Measurements from ENCODE around the gene TET3. TPM values are rescaled to one million over a fixed set of nuclear protein-coding genes. Genes with fewer than 3 reads are reported as not detected.
"Not testable (repeated sequence)": the region's sequence is repeated elsewhere in the genome, so short reads cannot be mapped to it uniquely, and the experiment has no call there.

TET3 gene
- total RNA-seq, 1 donor from 2014 or later: 6.2 TPM

DNA sequence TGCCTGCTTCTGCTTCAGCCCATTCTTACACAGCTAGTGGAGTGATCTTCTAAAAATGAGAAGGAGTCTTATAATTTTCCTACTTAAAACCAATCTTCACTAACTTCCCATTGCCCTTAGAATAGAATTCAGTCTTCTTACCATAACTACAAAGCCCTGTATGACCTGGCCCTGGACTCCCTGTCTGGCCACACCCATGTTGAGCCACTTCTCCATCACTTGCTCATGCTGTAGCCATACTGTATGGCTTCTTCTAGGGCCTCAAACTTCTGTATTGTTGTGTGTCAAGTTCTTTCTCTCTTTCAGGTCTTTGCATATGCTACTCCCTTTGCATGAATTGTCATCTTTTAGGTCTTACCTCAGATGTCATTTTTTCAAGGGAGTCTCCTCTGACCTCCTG lies 46.8 kb upstream of the TET3 start:
- TF ChIP-seq, protein P1, sequence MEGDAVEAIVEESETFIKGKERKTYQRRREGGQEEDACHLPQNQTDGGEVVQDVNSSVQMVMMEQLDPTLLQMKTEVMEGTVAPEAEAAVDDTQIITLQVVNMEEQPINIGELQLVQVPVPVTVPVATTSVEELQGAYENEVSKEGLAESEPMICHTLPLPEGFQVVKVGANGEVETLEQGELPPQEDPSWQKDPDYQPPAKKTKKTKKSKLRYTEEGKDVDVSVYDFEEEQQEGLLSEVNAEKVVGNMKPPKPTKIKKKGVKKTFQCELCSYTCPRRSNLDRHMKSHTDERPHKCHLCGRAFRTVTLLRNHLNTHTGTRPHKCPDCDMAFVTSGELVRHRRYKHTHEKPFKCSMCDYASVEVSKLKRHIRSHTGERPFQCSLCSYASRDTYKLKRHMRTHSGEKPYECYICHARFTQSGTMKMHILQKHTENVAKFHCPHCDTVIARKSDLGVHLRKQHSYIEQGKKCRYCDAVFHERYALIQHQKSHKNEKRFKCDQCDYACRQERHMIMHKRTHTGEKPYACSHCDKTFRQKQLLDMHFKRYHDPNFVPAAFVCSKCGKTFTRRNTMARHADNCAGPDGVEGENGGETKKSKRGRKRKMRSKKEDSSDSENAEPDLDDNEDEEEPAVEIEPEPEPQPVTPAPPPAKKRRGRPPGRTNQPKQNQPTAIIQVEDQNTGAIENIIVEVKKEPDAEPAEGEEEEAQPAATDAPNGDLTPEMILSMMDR (IDR thresholded peaks at IDR 0.05): no peak
- no peak for TF ChIP-seq EZH2 (IDR thresholded peaks at IDR 0.05)
- no peak for TF ChIP-seq EZH2phosphoT487 (IDR thresholded peaks at IDR 0.05)
- Histone ChIP-seq H3K4me3 (no peak overlapping the region), H3K4me1 (no peaks in the 10 kb centered on the region), H3K27me3 (no peaks in the 10 kb centered on the region), H3F3A (ENCODE audit: low read depth) (no peaks in the 10 kb centered on the region), H3K27ac (no peak overlapping the region), H4K20me1 (ENCODE audit: low read depth) (peaks cover 90% of the 10 kb centered on the region), H2AFZ (replicated peaks) (no peak overlapping the region), H3K9ac (no peak overlapping the region), H3K79me2 (ENCODE audit: low read depth) (peaks cover 99% of the 10 kb centered on the region), H3K4me2 (no peak overlapping the region), H3K36me3 (no peaks in the 10 kb centered on the region), H3K9me3 (ENCODE audit: low read depth) (no peaks in the 10 kb centered on the region)
- Mint-ChIP-seq H3K27me3 (ENCODE audit: insufficient read depth, low read depth) (no peaks in the 10 kb centered on the region), H3K36me3 (peaks cover 15% of the 10 kb centered on the region), H3K4me1 (no peaks in the 10 kb centered on the region), H3K27ac (no peak overlapping the region), H3K4me3 (no peak overlapping the region), H3K9me3 (no peaks in the 10 kb centered on the region)
- DNase-seq (ENCODE audit: low spot score): no peak

DNA sequence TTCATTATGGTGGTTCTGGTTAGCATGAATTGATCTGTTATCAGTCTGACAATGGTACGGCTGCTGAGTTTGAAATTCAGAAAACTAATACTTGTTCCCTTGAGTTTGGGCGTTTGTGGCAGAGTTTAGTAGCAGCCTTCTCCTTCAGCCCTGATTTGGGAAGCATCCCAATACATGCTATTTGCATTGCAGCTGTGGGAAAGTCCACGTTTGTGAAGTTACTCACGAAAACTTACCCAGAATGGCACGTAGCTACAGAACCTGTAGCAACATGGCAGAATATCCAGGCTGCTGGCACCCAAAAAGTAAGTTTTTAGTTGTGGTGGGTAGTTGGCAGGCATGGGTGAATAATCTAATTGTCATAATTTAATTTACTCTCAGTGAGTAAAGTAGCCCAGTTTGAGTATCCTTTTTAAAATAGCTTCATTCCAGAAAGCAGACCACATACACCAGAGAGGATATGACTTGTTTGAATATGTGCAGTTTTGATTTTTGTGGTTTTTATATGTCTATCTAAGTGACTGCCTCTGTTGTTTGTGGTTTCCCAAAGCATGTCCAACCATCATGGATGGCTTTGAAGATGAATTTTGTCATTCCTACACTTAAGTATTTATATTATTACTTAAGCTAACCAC lies 45.9 kb upstream of the TET3 start:
- Histone ChIP-seq H3K9me3 (ENCODE audit: low read depth) (no peaks in the 10 kb centered on the region), H3F3A (ENCODE audit: low read depth) (no peaks in the 10 kb centered on the region), H3K4me2 (no peak overlapping the region), H4K20me1 (ENCODE audit: low read depth) (peaks cover 90% of the 10 kb centered on the region), H3K27me3 (no peaks in the 10 kb centered on the region), H3K27ac (no peak overlapping the region), H3K36me3 (no peaks in the 10 kb centered on the region), H2AFZ (replicated peaks) (no peak overlapping the region), H3K9ac (no peak overlapping the region), H3K4me1 (no peaks in the 10 kb centered on the region), H3K79me2 (ENCODE audit: low read depth) (peaks cover 99% of the 10 kb centered on the region), H3K4me3 (no peak overlapping the region)
- no peak for DNase-seq (ENCODE audit: low spot score)
- TF ChIP-seq EZH2phosphoT487 (IDR thresholded peaks at IDR 0.05): no peak
- TF ChIP-seq, protein P1 (IDR thresholded peaks at IDR 0.05): no peak
- no peak for TF ChIP-seq EZH2 (IDR thresholded peaks at IDR 0.05)
- Mint-ChIP-seq H3K4me3 (no peak overlapping the region), H3K9me3 (no peaks in the 10 kb centered on the region), H3K36me3 (peaks cover 15% of the 10 kb centered on the region), H3K4me1 (no peaks in the 10 kb centered on the region), H3K27ac (no peak overlapping the region), H3K27me3 (ENCODE audit: insufficient read depth, low read depth) (no peaks in the 10 kb centered on the region)

DNA sequence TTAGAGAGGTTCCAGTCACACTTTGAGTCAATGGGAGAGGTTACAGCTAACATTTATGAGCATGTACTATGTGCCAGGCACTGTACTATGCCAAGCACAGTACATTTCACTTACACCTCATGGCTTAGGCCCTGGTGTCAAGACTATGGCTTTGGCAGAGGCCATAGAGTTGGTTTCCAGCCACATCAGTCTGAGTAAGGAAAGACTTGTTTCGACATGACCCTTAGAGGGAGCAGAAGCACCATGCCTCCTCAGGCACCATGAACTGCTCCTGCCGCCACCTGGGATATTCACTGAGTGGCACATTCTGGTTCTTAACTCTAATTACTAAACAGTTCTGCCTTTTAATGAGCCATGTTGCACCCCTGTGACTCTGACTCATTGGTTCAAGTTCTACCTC lies 45.3 kb upstream of the TET3 start:
- H3K4me2 ChIP-seq: no peak overlapping the region
- H3K9ac ChIP-seq: no peak overlapping the region
- H4K20me1 ChIP-seq (ENCODE audit: low read depth): peaks cover 90% of the 10 kb centered on the region
- TF ChIP-seq EZH2phosphoT487 (IDR thresholded peaks at IDR 0.05): no peak
- TF ChIP-seq, protein P1 (IDR thresholded peaks at IDR 0.05): no peak
- no peak for TF ChIP-seq EZH2 (IDR thresholded peaks at IDR 0.05)
- H3K27me3 ChIP-seq: no peaks in the 10 kb centered on the region
- no peak for DNase-seq (ENCODE audit: low spot score)
- H3K4me3 ChIP-seq: no peak overlapping the region
- no peaks in the 10 kb centered on the region for H3K9me3 ChIP-seq (ENCODE audit: low read depth)
- H3K36me3 Mint-ChIP-seq: peaks cover 19% of the 10 kb centered on the region
- H3K36me3 ChIP-seq: no peaks in the 10 kb centered on the region
- H3K27ac ChIP-seq: no peak overlapping the region
- no peaks in the 10 kb centered on the region for H3K9me3 Mint-ChIP-seq
- H3K4me1 Mint-ChIP-seq: no peaks in the 10 kb centered on the region
- peaks cover 99% of the 10 kb centered on the region for H3K79me2 ChIP-seq (ENCODE audit: low read depth)
- H3F3A ChIP-seq (ENCODE audit: low read depth): no peaks in the 10 kb centered on the region
- no peak overlapping the region for H2AFZ ChIP-seq (replicated peaks)
- no peak overlapping the region for H3K4me3 Mint-ChIP-seq
- H3K4me1 ChIP-seq: no peaks in the 10 kb centered on the region
- no peaks in the 10 kb centered on the region for H3K27me3 Mint-ChIP-seq (ENCODE audit: insufficient read depth, low read depth)
- no peak overlapping the region for H3K27ac Mint-ChIP-seq

DNA sequence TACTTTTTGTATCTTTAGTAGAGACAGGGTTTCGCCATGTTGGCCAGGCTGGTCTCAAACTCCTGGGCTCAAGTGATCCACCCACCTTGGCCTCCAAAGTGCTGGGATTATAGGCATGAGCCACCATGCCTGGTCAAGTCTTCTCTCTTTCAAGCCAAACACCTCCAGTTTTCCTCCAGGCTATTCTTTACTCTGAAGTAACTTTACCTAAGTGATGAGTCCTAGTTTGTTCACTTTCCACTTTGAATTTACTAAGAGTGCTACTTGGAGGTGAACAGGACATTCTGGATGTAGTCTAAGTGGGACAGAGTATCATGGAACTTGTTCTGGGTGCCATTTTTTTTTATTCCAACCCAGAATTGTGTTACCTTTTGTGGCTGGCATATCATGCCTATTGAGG lies 44.6 kb upstream of the TET3 start:
- not testable (repeated sequence) for H3K4me3 ChIP-seq; H3K9ac ChIP-seq; H3K36me3 ChIP-seq; H3K4me2 ChIP-seq; H3K9me3 ChIP-seq (ENCODE audit: low read depth); H3K4me1 ChIP-seq; H3K27ac Mint-ChIP-seq; H3K4me1 Mint-ChIP-seq; H3F3A ChIP-seq (ENCODE audit: low read depth); H2AFZ ChIP-seq (replicated peaks); H3K4me3 Mint-ChIP-seq; H3K27me3 Mint-ChIP-seq (ENCODE audit: insufficient read depth, low read depth); H3K27ac ChIP-seq; H3K9me3 Mint-ChIP-seq; DNase-seq (ENCODE audit: low spot score); H3K27me3 ChIP-seq
- Histone ChIP-seq H3K79me2 (ENCODE audit: low read depth) (peaks cover 99% of the 10 kb centered on the region), H4K20me1 (ENCODE audit: low read depth) (peaks cover 91% of the 10 kb centered on the region)
- peaks cover 22% of the 10 kb centered on the region for H3K36me3 Mint-ChIP-seq
